Right lobe of liver (tissue), 4 donors: ENCODE measurements around the gene PTH1R.
"Not testable (repeated sequence)": the region's sequence is repeated elsewhere in the genome, so short reads cannot be mapped to it uniquely, and the experiment has no call there.

Experiments used
- CTCF ChIP-seq, 4 donors: fragments of 200-600 bp in 3 of 4; fragments of 450-650 bp in 1 of 4; IDR thresholded peaks; one replicate each; pipeline versions ENCODE4 v1.5.1 to v1.8.0; 2016 to 2022; ENCODE audit warnings: antibody characterized with exemption in 4 of 4, mild to moderate bottlenecking in 2 of 4
- POLR2A ChIP-seq: fragments of 450-650 bp; IDR thresholded peaks from one replicate; pipeline ENCODE4 v1.6.1; 2017; ENCODE audit warnings: antibody characterized with exemption, mild to moderate bottlenecking
- donor health status: DM: no; HTN: no; CAD: no.
- donor health status: DM: no; HTN: no; CAD: no.
- donor health status: DM: no; HTN: yes; CAD: no.

GRCh38 chr3:46910914-46911313, 33.4 kb downstream of the PTH1R start:
- TF ChIP-seq POLR2A; CTCF (IDR thresholded peaks at IDR 0.05): not testable (repeated sequence)
